ENCODE data around the gene RPL10. TPM values are rescaled to one million over a fixed set of nuclear protein-coding genes. Genes with fewer than 3 reads are reported as not detected.

Gene RPL10
- total RNA-seq, 4 donors from 2014 or later = 1,992 to 4,644 (median 2,626) TPM

DNA sequence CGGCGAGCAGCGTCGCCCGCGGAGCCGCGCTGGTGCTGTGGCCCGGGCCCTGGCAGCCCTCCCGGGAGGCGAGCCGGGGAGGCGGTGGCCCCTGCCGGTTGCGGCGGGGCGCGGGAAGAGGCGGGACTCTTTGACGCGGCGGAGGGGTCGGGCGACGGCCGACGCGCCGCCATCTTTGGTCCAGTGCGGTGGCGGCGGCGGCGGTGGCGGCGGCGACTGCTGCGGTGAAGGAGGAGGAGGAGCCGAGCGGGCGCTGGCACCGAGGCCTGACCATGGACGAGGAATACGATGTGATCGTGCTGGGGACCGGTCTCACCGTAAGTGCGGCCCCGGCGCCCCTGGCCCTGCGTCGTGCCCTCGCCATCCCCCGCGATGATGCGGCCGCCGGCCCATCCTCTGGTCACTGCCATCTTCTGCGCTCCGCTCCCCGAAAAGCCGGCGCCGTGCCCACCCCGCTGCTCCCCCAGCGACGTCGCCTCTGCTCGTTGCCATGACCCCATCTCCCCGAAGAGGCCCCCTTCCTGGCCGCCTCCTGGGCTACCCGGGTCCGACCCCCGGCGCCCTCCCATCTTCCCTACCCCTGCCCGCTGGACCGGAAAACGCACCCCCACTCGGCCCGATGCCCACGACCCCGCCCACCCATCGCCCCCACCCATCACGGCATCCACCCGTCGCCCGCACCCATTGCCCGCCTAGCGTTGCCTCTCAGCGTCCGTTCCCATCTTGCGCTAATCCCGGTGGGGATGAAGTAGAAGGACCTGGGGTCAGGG is 39.0 kb downstream of the RPL10 start, which contains the start of gene GDI1:
Gene GDI1 (plus strand): TSS at position 172 of the 770 bp plus-strand sequence. CDS start 101 bp downstream, at position 273.
- TF ChIP-seq, protein P1, sequence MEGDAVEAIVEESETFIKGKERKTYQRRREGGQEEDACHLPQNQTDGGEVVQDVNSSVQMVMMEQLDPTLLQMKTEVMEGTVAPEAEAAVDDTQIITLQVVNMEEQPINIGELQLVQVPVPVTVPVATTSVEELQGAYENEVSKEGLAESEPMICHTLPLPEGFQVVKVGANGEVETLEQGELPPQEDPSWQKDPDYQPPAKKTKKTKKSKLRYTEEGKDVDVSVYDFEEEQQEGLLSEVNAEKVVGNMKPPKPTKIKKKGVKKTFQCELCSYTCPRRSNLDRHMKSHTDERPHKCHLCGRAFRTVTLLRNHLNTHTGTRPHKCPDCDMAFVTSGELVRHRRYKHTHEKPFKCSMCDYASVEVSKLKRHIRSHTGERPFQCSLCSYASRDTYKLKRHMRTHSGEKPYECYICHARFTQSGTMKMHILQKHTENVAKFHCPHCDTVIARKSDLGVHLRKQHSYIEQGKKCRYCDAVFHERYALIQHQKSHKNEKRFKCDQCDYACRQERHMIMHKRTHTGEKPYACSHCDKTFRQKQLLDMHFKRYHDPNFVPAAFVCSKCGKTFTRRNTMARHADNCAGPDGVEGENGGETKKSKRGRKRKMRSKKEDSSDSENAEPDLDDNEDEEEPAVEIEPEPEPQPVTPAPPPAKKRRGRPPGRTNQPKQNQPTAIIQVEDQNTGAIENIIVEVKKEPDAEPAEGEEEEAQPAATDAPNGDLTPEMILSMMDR (IDR thresholded peaks at IDR 0.05) = no peak
- peak in 1 of 2 donors; percentile 17 for TF ChIP-seq POLR2A (IDR thresholded peaks at IDR 0.05)
- peak in 2 of 3 donors; percentile 66 to 67 for DNase-seq
- Histone ChIP-seq H3K27me3 (no peaks in the 10 kb centered on the region), H3K4me3 (peak within 1 kb of the TSS; percentile 68 to 81 (median 75)), H3K4me1 (peaks cover 0 to 14% (median 0%) of the 10 kb centered on the region in 4 donors), H3K27ac (peak within 1 kb of the TSS; percentile 84 to 95 (median 92)), H3K36me3 (peaks cover 0 to 27% (median 0%) of the 10 kb centered on the region in 3 donors), H3K9me3 (no peaks in the 10 kb centered on the region)

DNA sequence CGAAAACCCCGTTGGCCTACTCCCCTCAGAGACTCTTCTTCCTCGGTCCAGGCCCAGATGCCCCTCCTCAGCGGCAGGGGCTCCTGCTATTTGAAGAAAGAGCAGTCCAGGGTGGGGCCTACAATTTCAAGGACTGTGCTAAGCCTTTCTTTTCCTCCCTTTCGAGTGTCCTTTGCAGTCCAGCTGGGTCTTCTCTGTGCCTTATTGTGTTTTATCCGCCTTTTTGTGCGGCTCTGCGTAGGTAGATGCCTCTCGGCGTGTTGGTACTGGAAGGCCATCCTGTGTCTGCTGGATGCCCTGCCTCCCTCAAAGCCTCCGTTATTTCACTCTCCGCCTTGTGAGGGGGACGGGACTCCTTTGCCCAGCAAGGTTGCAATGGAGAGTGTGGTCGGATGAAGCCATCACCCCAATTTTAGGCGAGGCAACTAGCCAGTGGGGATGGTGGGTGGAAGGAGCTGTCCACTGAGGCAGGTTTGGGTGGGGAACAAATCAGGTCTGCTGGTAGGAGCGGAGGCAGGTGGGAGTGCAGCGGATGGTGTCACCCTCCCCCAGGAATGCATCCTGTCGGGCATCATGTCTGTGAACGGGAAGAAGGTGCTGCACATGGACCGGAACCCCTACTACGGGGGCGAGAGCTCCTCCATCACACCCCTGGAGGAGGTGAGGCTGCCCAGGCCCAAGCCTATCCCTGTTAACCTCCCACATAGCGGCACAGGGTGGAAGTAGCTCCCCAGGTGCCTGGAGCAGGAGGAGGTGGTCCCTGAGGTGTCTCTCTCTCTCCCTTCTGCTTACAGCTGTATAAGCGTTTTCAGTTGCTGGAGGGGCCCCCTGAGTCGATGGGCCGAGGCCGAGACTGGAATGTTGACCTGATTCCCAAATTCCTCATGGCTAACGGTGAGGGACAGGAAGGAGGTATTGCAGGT is 40.1 kb downstream of the RPL10 start:
- DNase-seq = no peak
- H3K4me1 ChIP-seq = peaks cover 0 to 14% (median under 1%) of the 10 kb centered on the region in 4 donors
- H3K27me3 ChIP-seq = no peaks in the 10 kb centered on the region
- TF ChIP-seq, protein P1 (IDR thresholded peaks at IDR 0.05) = no peak
- TF ChIP-seq POLR2A (IDR thresholded peaks at IDR 0.05) = no peak
- no peaks in the 10 kb centered on the region for H3K9me3 ChIP-seq
- peaks cover 0 to 25% (median 0%) of the 10 kb centered on the region in 3 donors for H3K36me3 ChIP-seq
- H3K27ac ChIP-seq = peak overlapping the region in 1 of 4 donors; percentile 92
- peak overlapping the region; percentile 68 to 81 (median 75) for H3K4me3 ChIP-seq

GRCh38 chrX:154439841-154440240 is 41.7 kb downstream of the RPL10 start:
- H3K27ac ChIP-seq = no peak overlapping the region
- TF ChIP-seq POLR2A (IDR thresholded peaks at IDR 0.05) = no peak
- TF ChIP-seq, protein P1 (IDR thresholded peaks at IDR 0.05) = no peak
- peaks cover 0 to 20% (median 0%) of the 10 kb centered on the region in 3 donors for H3K36me3 ChIP-seq
- peaks cover 0 to 18% (median 3%) of the 10 kb centered on the region in 4 donors for H3K4me1 ChIP-seq
- H3K9me3 ChIP-seq = no peaks in the 10 kb centered on the region
- no peak overlapping the region for H3K4me3 ChIP-seq
- no peak for DNase-seq
- no peaks in the 10 kb centered on the region for H3K27me3 ChIP-seq

DNA sequence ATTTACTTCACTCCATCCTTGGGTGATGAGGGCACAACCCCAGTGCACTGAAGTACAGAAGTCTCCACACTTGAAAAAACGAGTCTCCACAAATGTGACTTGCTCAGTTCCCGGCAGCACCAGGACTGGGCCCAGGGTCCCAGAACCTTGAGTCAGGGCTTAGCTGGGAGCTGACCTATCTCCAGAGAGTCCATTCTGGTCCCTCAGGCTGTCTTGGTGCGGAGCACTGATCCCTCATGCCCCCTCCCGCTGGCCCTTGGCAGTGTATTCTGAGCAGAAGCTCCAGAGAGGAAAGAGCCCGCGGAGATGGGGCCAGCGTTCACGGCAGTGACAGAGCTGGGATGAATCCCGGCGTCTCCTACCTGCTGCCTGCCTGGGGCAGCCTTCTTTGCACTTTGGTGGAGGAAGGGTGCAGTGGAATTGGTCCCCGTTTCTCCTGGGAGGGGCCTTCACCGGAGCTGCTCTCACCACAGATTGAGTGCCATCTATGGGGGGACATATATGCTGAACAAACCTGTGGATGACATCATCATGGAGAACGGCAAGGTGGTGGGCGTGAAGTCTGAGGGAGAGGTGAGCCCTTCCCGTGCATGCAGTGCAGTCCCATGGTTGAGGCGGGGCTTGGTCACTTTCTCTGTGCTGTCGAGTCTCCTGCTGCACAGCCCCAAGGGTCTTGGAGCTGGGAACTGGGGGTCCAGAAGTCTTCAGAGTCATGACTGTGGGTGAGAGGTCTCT is 42.6 kb downstream of the RPL10 start:
- no peak for DNase-seq
- Histone ChIP-seq H3K27ac (no peak overlapping the region), H3K36me3 (peaks cover 0 to 20% (median 0%) of the 10 kb centered on the region in 3 donors), H3K27me3 (no peaks in the 10 kb centered on the region), H3K4me3 (no peak overlapping the region), H3K4me1 (peaks cover 0 to 24% (median 3%) of the 10 kb centered on the region in 4 donors), H3K9me3 (no peaks in the 10 kb centered on the region)
- TF ChIP-seq POLR2A (IDR thresholded peaks at IDR 0.05) = no peak
- TF ChIP-seq, protein P1 (IDR thresholded peaks at IDR 0.05) = no peak

GRCh38 chrX:154441564-154441963 is 43.4 kb downstream of the RPL10 start:
- peaks cover 0 to 20% (median 0%) of the 10 kb centered on the region in 3 donors for H3K36me3 ChIP-seq
- H3K4me1 ChIP-seq = peaks cover 0 to 24% (median 3%) of the 10 kb centered on the region in 4 donors
- no peak overlapping the region for H3K27ac ChIP-seq
- H3K9me3 ChIP-seq = no peaks in the 10 kb centered on the region
- no peak for DNase-seq
- H3K27me3 ChIP-seq = no peaks in the 10 kb centered on the region
- TF ChIP-seq POLR2A (IDR thresholded peaks at IDR 0.05) = no peak
- TF ChIP-seq, protein P1 (IDR thresholded peaks at IDR 0.05) = no peak
- H3K4me3 ChIP-seq = no peak overlapping the region
